HepG2 (cell line): Measurements from ENCODE around the gene SPHK2. TPM values are rescaled to one million over a fixed set of nuclear protein-coding genes. Genes with fewer than 3 reads are reported as not detected.

Experiments used
- ATAC-seq: fragments of 200-7000 bp; cut with Tn5 transposase; 3 replicates; pipeline ENCODE4 v1.9.1; 2020; ENCODE audit warnings: mild to moderate bottlenecking, moderate library complexity
- BruUV-seq: library from RNA; stranded (reverse); fragments of 400-500 nt; replicated peaks from 2 replicates; lab custom pipeline; 2021; lab: Mats Ljungman, UMichigan
- CTCF ChIA-PET: fragments of 300-600 bp; formaldehyde crosslinking; extraction: SDS; loops from one replicate; lab custom pipeline; 2021; ENCODE audit warnings: low total read pairs, inconsistent platforms, low intra/inter-chr PET ratio; lab: Yijun Ruan, JAX
- POLR2A ChIA-PET: fragments of 350-600 bp; sonication (Branson Sonifier 250); formaldehyde crosslinking; loops from one replicate; lab custom pipeline; 2020; ENCODE audit warnings: antibody characterized with exemption, inconsistent platforms; lab: Yijun Ruan, JAX
- DNase-seq: peaks from one replicate; pipeline ENCODE4 v3.0.0-alpha.2; 2015; ENCODE audit warnings: low spot score
- FAIRE-seq: peaks from 3 replicates; lab custom pipeline; 2011; peaks lifted over from hg19 to GRCh38; lab: Jason Lieb, UNC
- H2AFZ ChIP-seq: one replicate; pipeline ENCODE4 v1.6.1; 2011; ENCODE audit warnings: low read length, inconsistent platforms
- H3K27ac ChIP-seq: fragments of 300-600 bp; 3 replicates; pipeline ENCODE4 v1.8.0; 2011; ENCODE audit warnings: mixed run types, mild to moderate bottlenecking, mixed read lengths, low read length, inconsistent platforms; ENCODE audit not compliant: insufficient read depth; ENCODE audit errors: extremely low read length
- H3K27me3 ChIP-seq, 2 experiments: fragments of 200-600 bp in 1 of 2; 2 replicates in 1 of 2; 3 replicates in 1 of 2; pipeline versions ENCODE4 v1.6.0 to v1.8.0; 2011; ENCODE audit warnings: low read length in 2 of 2, mild to moderate bottlenecking in 2 of 2, moderate library complexity in 2 of 2, inconsistent platforms in 1 of 2; ENCODE audit not compliant: insufficient read depth in 2 of 2, control insufficient read depth in 1 of 2
- H3K36me3 ChIP-seq, 2 experiments: fragments of 200-600 bp in 1 of 2; replicated peaks in 1 of 2; 2 replicates in 1 of 2; 3 replicates in 1 of 2; pipeline versions ENCODE4 v1.5.1 to v1.8.0; 2011; ENCODE audit warnings: low read length in 2 of 2, inconsistent platforms in 1 of 2; ENCODE audit not compliant: insufficient read depth in 2 of 2, control insufficient read depth in 1 of 2
- H3K4me1 ChIP-seq: 2 replicates; pipeline ENCODE4 v1.5.1; 2012; ENCODE audit warnings: low read length, inconsistent platforms; ENCODE audit not compliant: insufficient read depth
- H3K4me2 ChIP-seq: 2 replicates; pipeline ENCODE4 v1.6.0; 2011; ENCODE audit warnings: low read depth, low read length, inconsistent platforms
- H3K4me3 ChIP-seq, 3 experiments: fragments of 200-600 bp in 1 of 3; sonication (generic), shearing (Covaris generic) in 1 of 3; replicated peaks in 1 of 3; 2 replicates each; pipeline ENCODE4 v1.5.1; 2011 to 2016; ENCODE audit warnings: low read length in 3 of 3, inconsistent platforms in 2 of 3, low read depth in 2 of 3, mild to moderate bottlenecking in 2 of 3, control low read depth in 1 of 3, mixed read lengths in 1 of 3; ENCODE audit not compliant: insufficient read depth in 1 of 3
- H3K79me2 ChIP-seq: one replicate; pipeline ENCODE4 v1.6.1; 2011; ENCODE audit warnings: low read length, inconsistent platforms; ENCODE audit not compliant: insufficient read depth
- H3K9ac ChIP-seq: 2 replicates; pipeline ENCODE4 v1.6.0; 2011; ENCODE audit warnings: mild to moderate bottlenecking, low read depth, low read length, inconsistent platforms; ENCODE audit not compliant: insufficient read depth
- H3K9me3 ChIP-seq: 2 replicates; pipeline ENCODE4 v1.5.1; 2012; ENCODE audit warnings: mild to moderate bottlenecking, low read length
- H4K20me1 ChIP-seq: 2 replicates; pipeline ENCODE4 v1.6.0; 2011; ENCODE audit warnings: inconsistent platforms, mild to moderate bottlenecking, low read length, moderate library complexity; ENCODE audit not compliant: insufficient read depth
- FOSL1 ChIP-seq: sonication (generic); formaldehyde crosslinking; IDR thresholded peaks from 2 replicates; pipeline ENCODE4 v1.9.0; 2021; ENCODE audit warnings: missing genetic modification reagents, borderline replicate concordance
- GABPA ChIP-seq, 2 experiments: IDR thresholded peaks; 2 replicates each; pipeline ENCODE4 v1.6.1; 2011 to 2016; ENCODE audit warnings: low read depth in 2 of 2, low read length in 1 of 2, missing biosample characterization in 1 of 2, missing genetic modification characterization in 1 of 2
- POLR2A ChIP-seq, 2 experiments: IDR thresholded peaks; 2 replicates each; pipeline ENCODE4 v1.6.1; 2011; ENCODE audit warnings: low read depth in 2 of 2, low read length in 2 of 2, mild to moderate bottlenecking in 1 of 2, moderate library complexity in 1 of 2; ENCODE audit not compliant: insufficient read depth in 1 of 2
- ZNF768 ChIP-seq: sonication (generic); formaldehyde crosslinking; IDR thresholded peaks from 2 replicates; pipeline ENCODE4 v1.4.0; 2020; ENCODE audit warnings: missing genetic modification reagents
- WGBS: methylation state at CpG from one replicate; pipeline ENCODE4 v1.1.6; 2017; ENCODE audit warnings: low lambda C conversion rate; 5-methylcytosine and 5-hydroxymethylcytosine counted together
- in situ Hi-C: cut with HindIII; loops from 2 replicates; pipeline ENCODE4 v1.10.0; 2017; ENCODE audit warnings: low pct_unique_long_range_greater_than_20kb; ENCODE audit not compliant: extremely low pct_ligation_motif_present
- intact Hi-C: fragments of 100-400 bp; cut with micrococcal nuclease; formaldehyde crosslinking; loops from one replicate; pipeline ENCODE4 v1.10.0; 2022; ENCODE audit not compliant: unreplicated experiment
- polyA plus RNA-seq, 8 experiments: library from polyadenylated mRNA; depleted of rRNA in 3 of 8; stranded (reverse) in 7 of 8; unstranded in 1 of 8; fragments of >200 nt; fragmentation: Illumina TruSeq in 4 of 8; extraction: Trizol in 4 of 8; gene quantifications; 2 replicates each; pipeline versions ENCODE4 v1.2.1 to v1.2.3, GENCODE V29; 2011 to 2016; ENCODE audit warnings: low read depth in 4 of 8, missing spikeins in 1 of 8, mixed read lengths in 1 of 8; ENCODE audit not compliant: insufficient read depth in 1 of 8
- total RNA-seq, 5 experiments: library from RNA; depleted of rRNA; stranded (reverse); fragments of >200 nt; fragmentation: Illumina TruSeq; extraction: Trizol; gene quantifications; 2 replicates each; pipeline ENCODE4 v1.2.3, GENCODE V29; 2016; ENCODE audit warnings: low read depth in 1 of 5
- TF ChIP-seq, protein P1 (sequence below): sonication (generic); formaldehyde crosslinking; IDR thresholded peaks from 2 replicates; pipeline ENCODE4 v1.4.0; 2020; ENCODE audit warnings: missing genetic modification reagents, borderline replicate concordance

Gene SPHK2
- total and polyA plus RNA-seq, 2 of the 13 experiments (the other 11 are each of a cell fraction or from before 2014, with no cell fraction given), result 2.9 to 14.4 TPM

DNA sequence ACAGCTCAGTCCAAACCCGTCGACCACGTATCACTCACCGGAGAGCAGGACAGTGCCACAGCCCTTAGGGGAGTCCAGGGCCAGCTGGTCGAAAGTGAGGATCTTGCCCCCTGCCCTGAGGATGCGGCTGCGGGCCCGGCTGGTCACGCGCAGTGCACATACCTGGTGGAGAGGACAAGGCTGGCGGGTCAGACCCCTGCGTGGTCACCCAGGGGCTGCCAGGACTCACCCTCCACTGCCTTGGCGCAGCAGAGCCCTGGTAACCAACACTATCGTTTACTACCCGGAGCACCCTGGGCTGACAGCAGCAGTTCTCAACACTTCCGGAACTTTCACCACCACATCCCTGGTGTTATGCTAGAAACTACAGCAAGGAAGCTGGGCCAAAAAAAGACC, 3.3 kb upstream of the SPHK2 start (continued):
- TF ChIP-seq, protein P1, sequence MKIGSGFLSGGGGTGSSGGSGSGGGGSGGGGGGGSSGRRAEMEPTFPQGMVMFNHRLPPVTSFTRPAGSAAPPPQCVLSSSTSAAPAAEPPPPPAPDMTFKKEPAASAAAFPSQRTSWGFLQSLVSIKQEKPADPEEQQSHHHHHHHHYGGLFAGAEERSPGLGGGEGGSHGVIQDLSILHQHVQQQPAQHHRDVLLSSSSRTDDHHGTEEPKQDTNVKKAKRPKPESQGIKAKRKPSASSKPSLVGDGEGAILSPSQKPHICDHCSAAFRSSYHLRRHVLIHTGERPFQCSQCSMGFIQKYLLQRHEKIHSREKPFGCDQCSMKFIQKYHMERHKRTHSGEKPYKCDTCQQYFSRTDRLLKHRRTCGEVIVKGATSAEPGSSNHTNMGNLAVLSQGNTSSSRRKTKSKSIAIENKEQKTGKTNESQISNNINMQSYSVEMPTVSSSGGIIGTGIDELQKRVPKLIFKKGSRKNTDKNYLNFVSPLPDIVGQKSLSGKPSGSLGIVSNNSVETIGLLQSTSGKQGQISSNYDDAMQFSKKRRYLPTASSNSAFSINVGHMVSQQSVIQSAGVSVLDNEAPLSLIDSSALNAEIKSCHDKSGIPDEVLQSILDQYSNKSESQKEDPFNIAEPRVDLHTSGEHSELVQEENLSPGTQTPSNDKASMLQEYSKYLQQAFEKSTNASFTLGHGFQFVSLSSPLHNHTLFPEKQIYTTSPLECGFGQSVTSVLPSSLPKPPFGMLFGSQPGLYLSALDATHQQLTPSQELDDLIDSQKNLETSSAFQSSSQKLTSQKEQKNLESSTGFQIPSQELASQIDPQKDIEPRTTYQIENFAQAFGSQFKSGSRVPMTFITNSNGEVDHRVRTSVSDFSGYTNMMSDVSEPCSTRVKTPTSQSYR (CRISPR knock-in tag), result no peak

DNA sequence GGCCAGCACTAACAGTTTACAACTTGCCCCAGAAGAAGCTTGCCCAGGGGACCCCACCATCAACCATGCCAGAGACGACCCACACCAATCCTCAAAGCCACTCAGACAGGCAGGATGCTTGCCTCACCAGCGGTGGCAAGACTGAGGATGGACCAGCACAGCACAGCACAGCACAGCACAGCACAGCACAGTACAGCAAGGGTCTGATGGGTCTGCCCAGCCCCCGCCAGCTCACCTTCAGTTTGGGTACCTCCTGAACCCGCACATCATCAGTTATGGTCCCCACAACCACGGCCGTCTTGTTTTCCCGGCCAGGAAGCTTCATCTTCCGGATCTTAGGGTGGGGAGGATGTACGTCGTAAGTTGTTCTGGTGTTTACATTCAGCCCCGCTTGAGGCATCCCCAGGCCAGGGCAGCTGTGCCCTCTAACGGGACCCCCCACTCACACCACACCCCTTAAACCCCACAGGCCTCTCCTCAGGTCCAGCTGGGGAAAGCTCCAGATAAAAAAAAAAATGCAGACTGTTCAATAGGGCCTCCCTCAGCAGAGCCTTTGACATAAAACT, 2.7 kb upstream of the SPHK2 start:
- FAIRE-seq (no peak), DNase-seq (no peak), ATAC-seq (no peak)
- peaks cover 33% of the 10 kb centered on the region for H3K79me2 ChIP-seq
- H3K36me3 ChIP-seq, result peaks cover 15 to 28% of the 10 kb centered on the region in 2 experiments
- no peak overlapping the region for H2AFZ ChIP-seq
- H3K4me2 ChIP-seq, result peak overlapping the region; percentile 89
- in situ Hi-C loops (no loop called here), intact Hi-C loops (no loop called here)
- ChIA-PET POLR2A (interaction anchor here (1.4 kb wide), 1 partner anchor 8 kb away, joined by 5 read pairs; no protein-coding TSS in a partner anchor), CTCF (no interaction called here)
- H3K9me3 ChIP-seq, result no peaks in the 10 kb centered on the region
- no peak overlapping the region; the same call in 1 of the 2 replicates for H3K9ac ChIP-seq
- H3K27ac ChIP-seq, result no peak overlapping the region
- no TSS peak for BruUV-seq
- 96% methylated on average over 10 of the region's 12 CpGs for WGBS
- H3K4me1 ChIP-seq, result peaks cover 44% of the 10 kb centered on the region
- peaks cover 38% of the 10 kb centered on the region for H4K20me1 ChIP-seq
- no peaks in the 10 kb centered on the region; a peak in 1 of 5 replicates for H3K27me3 ChIP-seq
- TF ChIP-seq ZNF768 (CRISPR knock-in tag), result 0 out of 2 replicates have a peak, but pooled peaks have one; percentile 41
- TF ChIP-seq FOSL1, result no peak
- 0 out of 4 replicates have a peak, but pooled peaks of 1 of the 2 experiments have one; percentile 31 for TF ChIP-seq POLR2A (IDR thresholded peaks at IDR 0.05; ENCODE audit: insufficient read depth in 1 of 2, low read depth in 2 of 2, low read length in 2 of 2)
- TF ChIP-seq GABPA (IDR thresholded peaks at IDR 0.05; ENCODE audit: low read depth, low read length), result 0 out of 2 replicates have a peak, but pooled peaks have one; percentile 15
- TF ChIP-seq GABPA (CRISPR knock-in tag; IDR thresholded peaks at IDR 0.05; ENCODE audit: low read depth), result no peak
- H3K4me3 ChIP-seq, result peak overlapping the region in 1 of 3 experiments; percentile 89; a peak in 1 of 6 replicates
